WTC11 (cell line): ENCODE results near the gene BBS2. TPM values are rescaled to one million over a fixed set of nuclear protein-coding genes. Genes with fewer than 3 reads are reported as not detected.

ENCODE experiments used
- ATAC-seq: fragments of 200-7000 bp; cut with Tn5 transposase; 2 replicates; pipeline ENCODE4 v1.10.0; 2021; ENCODE audit warnings: mild to moderate bottlenecking, moderate library complexity
- CTCF ChIA-PET: fragments of 300-600 bp; sonication (Branson Sonifier 250); formaldehyde crosslinking; loops from one replicate; lab custom pipeline; 2021; ENCODE audit warnings: antibody characterized with exemption; lab: Charles Lee
- POLR2A ChIA-PET: fragments of 350-600 bp; sonication (Branson Sonifier 250); formaldehyde crosslinking; loops from one replicate; lab custom pipeline; 2021; ENCODE audit warnings: antibody characterized with exemption; lab: Charles Lee
- DNase-seq: peaks from one replicate; pipeline ENCODE4 v3.0.0; 2021; ENCODE audit warnings: low spot score
- H3K27ac Mint-ChIP-seq: 2 replicates; pipeline ENCODE4 v1.8.0; 2021; ENCODE audit warnings: mixed read lengths
- H3K27me3 Mint-ChIP-seq: 2 replicates; pipeline ENCODE4 v1.8.0; 2021; ENCODE audit warnings: low read depth, mild to moderate bottlenecking, moderate library complexity, mixed read lengths
- H3K36me3 Mint-ChIP-seq: 2 replicates; pipeline ENCODE4 v1.8.0; 2021; ENCODE audit warnings: mixed read lengths
- H3K4me1 Mint-ChIP-seq: 2 replicates; pipeline ENCODE4 v1.8.0; 2022; ENCODE audit warnings: mixed read lengths
- H3K4me3 Mint-ChIP-seq: 2 replicates; pipeline ENCODE4 v1.8.0; 2021; ENCODE audit warnings: mild to moderate bottlenecking, moderate library complexity, mixed read lengths
- H3K9me3 Mint-ChIP-seq: 2 replicates; pipeline ENCODE4 v1.8.0; 2021; ENCODE audit warnings: mixed read lengths
- ATF1 ChIP-seq: sonication (generic); formaldehyde crosslinking; IDR thresholded peaks from 2 replicates; pipeline ENCODE4 v1.8.1; 2023; ENCODE audit warnings: mild to moderate bottlenecking, moderate library complexity, missing genetic modification reagents
- ELF4 ChIP-seq: sonication (generic); formaldehyde crosslinking; IDR thresholded peaks from 2 replicates; pipeline ENCODE4 v1.8.1; 2022; ENCODE audit warnings: low read depth, mild to moderate bottlenecking, moderate library complexity, missing genetic modification reagents
- ESRRA ChIP-seq: sonication (generic); formaldehyde crosslinking; IDR thresholded peaks from 2 replicates; pipeline ENCODE4 v1.8.1; 2022; ENCODE audit warnings: mild to moderate bottlenecking, missing genetic modification reagents, borderline replicate concordance
- FOXJ3 ChIP-seq: sonication (generic); formaldehyde crosslinking; IDR thresholded peaks from 2 replicates; pipeline ENCODE4 v1.9.0; 2021; ENCODE audit warnings: missing genetic modification reagents, mild to moderate bottlenecking, borderline replicate concordance
- GRHL2 ChIP-seq: fragments of 250-450 bp; sonication (Bioruptor Pico); IDR thresholded peaks from 2 replicates; pipeline ENCODE4 v1.8.0; 2022; ENCODE audit warnings: mild to moderate bottlenecking, moderate library complexity; ENCODE audit not compliant: insufficient replicate concordance, severe bottlenecking
- JAZF1 ChIP-seq: fragments of 250-450 bp; sonication (Bioruptor Pico); IDR thresholded peaks from 2 replicates; pipeline ENCODE4 v1.9.0; 2021; ENCODE audit warnings: moderate library complexity, mild to moderate bottlenecking, inconsistent platforms
- NR3C1 ChIP-seq: sonication (generic); formaldehyde crosslinking; conservative IDR thresholded peaks from 2 replicates; pipeline ENCODE4 v1.8.1; 2023; ENCODE audit warnings: low read depth, mild to moderate bottlenecking, missing genetic modification reagents
- RELA ChIP-seq: sonication (generic); formaldehyde crosslinking; IDR thresholded peaks from 2 replicates; pipeline ENCODE4 v1.8.1; 2022; ENCODE audit warnings: missing genetic modification reagents, mild to moderate bottlenecking, borderline replicate concordance
- SMAD4 ChIP-seq: sonication (generic); formaldehyde crosslinking; IDR thresholded peaks from 2 replicates; pipeline ENCODE4 v1.8.0; 2022; ENCODE audit warnings: mild to moderate bottlenecking, missing genetic modification reagents
- SOX15 ChIP-seq: fragments of 250-450 bp; sonication (Bioruptor Pico); IDR thresholded peaks from 2 replicates; pipeline ENCODE4 v1.9.0; 2021; ENCODE audit warnings: mild to moderate bottlenecking
- STAT6 ChIP-seq: sonication (generic); formaldehyde crosslinking; conservative IDR thresholded peaks from 2 replicates; pipeline ENCODE4 v1.8.1; 2023; ENCODE audit warnings: mild to moderate bottlenecking, low read depth, missing genetic modification reagents, moderate library complexity
- TP53 ChIP-seq: sonication (generic); formaldehyde crosslinking; IDR thresholded peaks from 2 replicates; pipeline ENCODE4 v1.8.1; 2023; ENCODE audit warnings: mild to moderate bottlenecking, missing genetic modification reagents
- USF2 ChIP-seq: sonication (generic); formaldehyde crosslinking; IDR thresholded peaks from 2 replicates; pipeline ENCODE4 v1.8.1; 2023; ENCODE audit warnings: mild to moderate bottlenecking, missing genetic modification reagents, moderate library complexity
- ZNF532 ChIP-seq: fragments of 250-450 bp; sonication (Bioruptor Pico); IDR thresholded peaks from 2 replicates; pipeline ENCODE4 v1.9.0; 2021; ENCODE audit warnings: mild to moderate bottlenecking, borderline replicate concordance
- total RNA-seq: library from RNA; stranded (reverse); gene quantifications from 3 replicates; pipeline ENCODE4 v1.2.3, GENCODE V29; 2021
- TF ChIP-seq, protein P1 (sequence below): sonication (generic); formaldehyde crosslinking; IDR thresholded peaks from 2 replicates; pipeline ENCODE4 v1.8.1; 2023; ENCODE audit warnings: mild to moderate bottlenecking, missing genetic modification reagents
- TF ChIP-seq, protein P2 (sequence below): fragments of 250-450 bp; sonication (Bioruptor Pico); conservative IDR thresholded peaks from 2 replicates; pipeline ENCODE4 v1.9.0; 2021; ENCODE audit warnings: mild to moderate bottlenecking
- TF ChIP-seq, protein P3 (sequence below): sonication (generic); formaldehyde crosslinking; IDR thresholded peaks from 2 replicates; pipeline ENCODE4 v1.8.0; 2022; ENCODE audit warnings: mild to moderate bottlenecking, missing genetic modification reagents
- TF ChIP-seq, protein P4 (sequence below): sonication (generic); formaldehyde crosslinking; IDR thresholded peaks from 2 replicates; pipeline ENCODE4 v1.8.0; 2022; ENCODE audit warnings: mild to moderate bottlenecking, missing genetic modification reagents

Gene BBS2
- total RNA-seq, 1 experiment from 2014 or later, result 19.1 TPM

GRCh38 chr16:56539656-56540055, 19.8 kb upstream of the BBS2 start:
- POLR2A ChIA-PET, result no interaction called here

DNA sequence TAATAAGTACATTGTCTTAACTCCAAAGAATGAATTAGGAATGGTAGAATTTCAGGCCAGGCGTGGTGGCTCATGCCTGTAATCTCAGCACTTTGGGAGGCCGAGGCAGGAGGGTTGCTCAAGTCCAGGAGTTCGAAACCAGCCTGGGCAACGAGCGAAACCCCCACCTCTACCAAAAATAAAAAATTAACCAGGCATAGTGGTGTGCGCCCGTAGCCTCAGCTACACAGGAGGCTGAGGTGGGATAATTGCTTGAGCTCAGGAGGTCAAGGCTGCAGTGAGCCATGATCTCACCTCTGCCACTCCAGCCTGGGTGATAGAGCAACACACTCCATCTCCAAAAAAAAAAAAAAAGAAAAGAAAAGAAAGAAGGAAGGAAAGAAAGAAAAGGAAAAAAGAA, 18.5 kb upstream of the BBS2 start:
- no peak for DNase-seq
- TF ChIP-seq, protein P1, sequence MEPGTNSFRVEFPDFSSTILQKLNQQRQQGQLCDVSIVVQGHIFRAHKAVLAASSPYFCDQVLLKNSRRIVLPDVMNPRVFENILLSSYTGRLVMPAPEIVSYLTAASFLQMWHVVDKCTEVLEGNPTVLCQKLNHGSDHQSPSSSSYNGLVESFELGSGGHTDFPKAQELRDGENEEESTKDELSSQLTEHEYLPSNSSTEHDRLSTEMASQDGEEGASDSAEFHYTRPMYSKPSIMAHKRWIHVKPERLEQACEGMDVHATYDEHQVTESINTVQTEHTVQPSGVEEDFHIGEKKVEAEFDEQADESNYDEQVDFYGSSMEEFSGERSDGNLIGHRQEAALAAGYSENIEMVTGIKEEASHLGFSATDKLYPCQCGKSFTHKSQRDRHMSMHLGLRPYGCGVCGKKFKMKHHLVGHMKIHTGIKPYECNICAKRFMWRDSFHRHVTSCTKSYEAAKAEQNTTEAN (CRISPR knock-in tag), result no peak
- TF ChIP-seq, protein P2, sequence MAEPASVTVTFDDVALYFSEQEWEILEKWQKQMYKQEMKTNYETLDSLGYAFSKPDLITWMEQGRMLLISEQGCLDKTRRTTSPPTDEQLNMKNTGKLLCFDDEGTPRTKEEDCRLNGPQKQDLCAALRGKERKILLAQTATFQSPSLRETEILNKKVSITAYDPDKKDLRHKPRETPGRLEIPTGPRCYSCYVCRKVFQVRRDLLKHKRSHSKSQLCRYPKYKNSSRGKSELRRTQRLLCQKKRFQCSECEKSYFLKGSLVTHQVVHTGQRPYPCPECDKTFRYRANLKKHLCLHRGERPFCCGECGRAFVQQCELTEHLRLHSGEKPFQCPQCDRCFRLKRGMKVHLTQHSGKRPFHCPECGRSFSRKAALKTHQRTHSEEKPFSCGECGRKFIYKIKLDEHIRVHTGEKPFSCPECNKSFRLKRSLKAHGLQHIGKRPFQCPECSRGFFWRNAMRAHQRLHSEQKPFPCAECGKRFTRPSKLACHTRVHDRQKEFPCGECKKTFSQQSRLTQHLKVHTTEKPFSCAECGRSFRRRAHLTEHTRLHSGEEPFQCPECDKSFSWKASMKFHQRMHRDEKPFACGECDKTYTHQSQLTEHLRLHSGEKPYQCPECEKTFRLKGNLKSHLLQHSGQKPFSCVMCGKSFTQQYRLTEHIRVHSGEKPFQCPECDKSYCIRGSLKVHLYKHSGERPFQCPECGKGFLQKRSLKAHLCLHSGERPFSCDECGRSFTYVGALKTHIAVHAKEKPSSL, result no peak
- TF ChIP-seq STAT6 (CRISPR knock-in tag) (no peak), SMAD4 (CRISPR knock-in tag) (no peak)
- H3K9me3 Mint-ChIP-seq, result peaks cover 3% of the 10 kb centered on the region; the same call in 1 of the 2 replicates
- no peak overlapping the region for H3K27ac Mint-ChIP-seq
- no peaks in the 10 kb centered on the region for H3K36me3 Mint-ChIP-seq
- no peak for ATAC-seq
- H3K4me3 Mint-ChIP-seq, result no peak overlapping the region
- POLR2A ChIA-PET, result no interaction called here
- CTCF ChIA-PET, result interaction anchor here (1.2 kb wide), 1 partner anchor 164 kb away, joined by 3 read pairs; no protein-coding TSS in a partner anchor
- H3K4me1 Mint-ChIP-seq, result peaks cover 4% of the 10 kb centered on the region
- H3K27me3 Mint-ChIP-seq, result peaks cover 16% of the 10 kb centered on the region

More at GRCh38 chr16:56539656-56540055, 19.8 kb upstream of the BBS2 start:
- peaks cover 4% of the 10 kb centered on the region for H3K4me1 Mint-ChIP-seq
- ATAC-seq (no peak), DNase-seq (no peak)
- H3K27me3 Mint-ChIP-seq, result peaks cover 6% of the 10 kb centered on the region
- no peak overlapping the region for H3K27ac Mint-ChIP-seq
- CTCF ChIA-PET, result no interaction called here
- H3K9me3 Mint-ChIP-seq, result peaks cover 3% of the 10 kb centered on the region; the same call in 1 of the 2 replicates
- no peaks in the 10 kb centered on the region for H3K36me3 Mint-ChIP-seq
- TF ChIP-seq ATF1 (CRISPR knock-in tag) (no peak), JAZF1 (CRISPR knock-in tag) (no peak), GRHL2 (CRISPR knock-in tag) (no peak), ELF4 (no peak), NR3C1 (CRISPR knock-in tag) (no peak), USF2 (CRISPR knock-in tag) (no peak), FOXJ3 (CRISPR knock-in tag) (no peak), SOX15 (no peak), TP53 (CRISPR knock-in tag) (no peak), ESRRA (CRISPR knock-in tag) (no peak), ZNF532 (CRISPR knock-in tag) (no peak), RELA (CRISPR knock-in tag) (no peak)
- TF ChIP-seq, protein P3, sequence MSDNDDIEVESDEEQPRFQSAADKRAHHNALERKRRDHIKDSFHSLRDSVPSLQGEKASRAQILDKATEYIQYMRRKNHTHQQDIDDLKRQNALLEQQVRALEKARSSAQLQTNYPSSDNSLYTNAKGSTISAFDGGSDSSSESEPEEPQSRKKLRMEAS, result no peak
- TF ChIP-seq, protein P4, sequence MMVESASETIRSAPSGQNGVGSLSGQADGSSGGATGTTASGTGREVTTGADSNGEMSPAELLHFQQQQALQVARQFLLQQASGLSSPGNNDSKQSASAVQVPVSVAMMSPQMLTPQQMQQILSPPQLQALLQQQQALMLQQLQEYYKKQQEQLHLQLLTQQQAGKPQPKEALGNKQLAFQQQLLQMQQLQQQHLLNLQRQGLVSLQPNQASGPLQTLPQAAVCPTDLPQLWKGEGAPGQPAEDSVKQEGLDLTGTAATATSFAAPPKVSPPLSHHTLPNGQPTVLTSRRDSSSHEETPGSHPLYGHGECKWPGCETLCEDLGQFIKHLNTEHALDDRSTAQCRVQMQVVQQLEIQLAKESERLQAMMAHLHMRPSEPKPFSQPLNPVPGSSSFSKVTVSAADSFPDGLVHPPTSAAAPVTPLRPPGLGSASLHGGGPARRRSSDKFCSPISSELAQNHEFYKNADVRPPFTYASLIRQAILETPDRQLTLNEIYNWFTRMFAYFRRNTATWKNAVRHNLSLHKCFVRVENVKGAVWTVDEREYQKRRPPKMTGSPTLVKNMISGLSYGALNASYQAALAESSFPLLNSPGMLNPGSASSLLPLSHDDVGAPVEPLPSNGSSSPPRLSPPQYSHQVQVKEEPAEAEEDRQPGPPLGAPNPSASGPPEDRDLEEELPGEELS (CRISPR knock-in tag), result no peak
- H3K4me3 Mint-ChIP-seq, result no peak overlapping the region
